AG04449 (cell line): ENCODE measurements around the gene MYO16.

Experiments used
- CTCF ChIA-PET: fragments of 350-600 bp; formaldehyde crosslinking; extraction: SDS; loops from one replicate; lab custom pipeline; 2021; ENCODE audit warnings: antibody characterized with exemption; lab: Yijun Ruan, JAX
- POLR2A ChIA-PET: fragments of 400-600, 350-600 bp; formaldehyde crosslinking; extraction: SDS; loops from one replicate; lab custom pipeline; 2020; ENCODE audit warnings: antibody characterized with exemption, inconsistent platforms; lab: Yijun Ruan, JAX
- DNase-seq: peaks from one replicate; pipeline ENCODE4 v3.0.0-alpha.2; 2010; ENCODE audit warnings: low read depth, low spot score
- H3K4me3 ChIP-seq: 2 replicates; pipeline ENCODE4 v1.5.1; 2011; ENCODE audit warnings: low read depth, mild to moderate bottlenecking, control low read depth, low read length
- CTCF ChIP-seq: IDR thresholded peaks from one replicate; pipeline ENCODE4 v1.5.1; 2011; ENCODE audit warnings: mild to moderate bottlenecking, moderate library complexity, low read length, control low read depth, inconsistent platforms; ENCODE audit not compliant: insufficient read depth; ENCODE audit errors: missing control alignments

MYO16 gene

GRCh38 chr13:109141706-109142105 is 512.3 kb downstream of the MYO16 start:
- no peak overlapping the region for H3K4me3 ChIP-seq
- POLR2A ChIA-PET: no interaction called here
- DNase-seq: no peak
- TF ChIP-seq CTCF: no peak
- CTCF ChIA-PET: no interaction called here

- no peak for TF ChIP-seq CTCF
- POLR2A ChIA-PET: no interaction called here
- H3K4me3 ChIP-seq: no peak overlapping the region
- CTCF ChIA-PET: interaction anchor here (0.6 to 2.5 kb wide), 10 partner anchors 9 to 965 kb away, joined by 3 to 10 read pairs (median 4); no protein-coding TSS in a partner anchor
- no peak for DNase-seq
Measured at GRCh38 chr13:109144693-109145437, 515.5 kb downstream of the MYO16 start.

GRCh38 chr13:109145631-109146030 is 516.2 kb downstream of the MYO16 start:
- POLR2A ChIA-PET: no interaction called here
- TF ChIP-seq CTCF: peak; percentile 80
- H3K4me3 ChIP-seq: no peak overlapping the region
- DNase-seq: no peak
- CTCF ChIA-PET: interaction anchor here (0.6 to 2.5 kb wide), 24 partner anchors 8 to 983 kb away, joined by 3 to 10 read pairs (median 4); no protein-coding TSS in a partner anchor

GRCh38 chr13:109146393-109146792 is 517.0 kb downstream of the MYO16 start:
- no peak for TF ChIP-seq CTCF
- ChIA-PET POLR2A (no interaction called here), CTCF (interaction anchor here (0.6 to 2.5 kb wide), 25 partner anchors 9 to 982 kb away, joined by 3 to 10 read pairs (median 4); no protein-coding TSS in a partner anchor)
- no peak for DNase-seq
- H3K4me3 ChIP-seq: no peak overlapping the region

- ChIA-PET POLR2A (no interaction called here), CTCF (interaction anchor here (1.0 to 2.5 kb wide), 13 partner anchors 11 to 970 kb away, joined by 3 to 13 read pairs (median 5); no protein-coding TSS in a partner anchor)
- no peak for DNase-seq
- H3K4me3 ChIP-seq: no peak overlapping the region
- TF ChIP-seq CTCF: no peak
Measured at GRCh38 chr13:109146912-109147647, 517.7 kb downstream of the MYO16 start.

- no peak for TF ChIP-seq CTCF
- H3K4me3 ChIP-seq: no peak overlapping the region
- POLR2A ChIA-PET: no interaction called here
- CTCF ChIA-PET: interaction anchor here (0.8 to 2.3 kb wide), 7 partner anchors 9 to 968 kb away, joined by 3 to 13 read pairs (median 5); no protein-coding TSS in a partner anchor
- DNase-seq: no peak
Measured at GRCh38 chr13:109148243-109148642, 518.8 kb downstream of the MYO16 start.
